ENCODE results near the gene UGT3A1. TPM values are rescaled to one million over a fixed set of nuclear protein-coding genes. Genes with fewer than 3 reads are reported as not detected.

The UGT3A1 gene
- total and polyA plus RNA-seq, 10 of the 15 experiments (the other 5 are each of a cell fraction or from before 2014, with no cell fraction given), result not detected

GRCh38 chr5:35938568-35939227 is 52.5 kb downstream of the UGT3A1 start, which contains the start of gene CAPSL:
CAPSL (minus strand) TSS chr5:35938622; CDS start chr5:35921120, 17,502 bp downstream.
- POLR2A ChIA-PET, result no interaction called here
- BruUV-seq (replicated peaks), result no TSS peak
- ATAC-seq (peak; percentile 81), DNase-seq (ENCODE audit: low read depth, low spot score) (no peak), FAIRE-seq (no peak)
- Histone ChIP-seq H3K9me3 (replicated peaks; ENCODE audit: control insufficient read depth, insufficient read depth, low read length) (no peaks in the 10 kb centered on the region), H3K4me3 (no peak within 1 kb of the TSS), H3K4me1 (ENCODE audit: control insufficient read depth, insufficient read depth, low read length) (no peaks in the 10 kb centered on the region), H3K9ac (ENCODE audit: control insufficient read depth, insufficient read depth, low read length) (no peak within 1 kb of the TSS), H3K27me3 (replicated peaks in 1 of 2; ENCODE audit: control insufficient read depth in 2 of 2, insufficient read depth in 2 of 2, low read length in 1 of 2) (no peaks in the 10 kb centered on the region; a peak in 1 of 4 replicates), H3K4me2 (ENCODE audit: control insufficient read depth, insufficient read depth) (no peak within 1 kb of the TSS), H4K20me1 (ENCODE audit: control insufficient read depth, insufficient read depth) (no peaks in the 10 kb centered on the region), H3K79me2 (ENCODE audit: control insufficient read depth, insufficient read depth, low read length) (no peaks in the 10 kb centered on the region), H3K36me3 (ENCODE audit: control insufficient read depth in 2 of 2, insufficient read depth in 2 of 2, low read length in 1 of 2) (no peaks in the 10 kb centered on the region), H3K27ac (ENCODE audit: control insufficient read depth, insufficient read depth) (no peak within 1 kb of the TSS), H2AFZ (ENCODE audit: control insufficient read depth, low read depth, low read length) (no peak within 1 kb of the TSS)
- intact Hi-C loops (cut with micrococcal nuclease; ENCODE audit: unreplicated experiment), result no loop called here
- CTCF ChIA-PET, result interaction anchor here (0.7 kb wide), 2 partner anchors 13 to 132 kb away, joined by 3 read pairs; no protein-coding TSS in a partner anchor
- RAD21 ChIA-PET (ENCODE audit: unreplicated experiment), result no interaction called here
- in situ Hi-C loops (cut with MboI), result no loop called here
- TF ChIP-seq NFYB (IDR thresholded peaks at IDR 0.05; ENCODE audit: insufficient read depth, low read depth, low read length) (0 out of 2 replicates have a peak, but pooled peaks have one; percentile 24), CEBPZ (IDR thresholded peaks at IDR 0.05; ENCODE audit: low read depth, low read length) (no peak), PBX3 (IDR thresholded peaks at IDR 0.05; ENCODE audit: insufficient replicate concordance, low read depth, low read length) (peak; percentile 83), HDAC6 (IDR thresholded peaks at IDR 0.05; ENCODE audit: unreplicated experiment) (no peak), PKNOX1 (IDR thresholded peaks at IDR 0.05) (peak; percentile 94)
- SMC1A ChIA-PET (ENCODE audit: uncharacterized antibody, unreplicated experiment), result interaction anchor here (1.2 to 1.8 kb wide), 2 partner anchors 32 to 162 kb away, joined by 3 to 5 read pairs; no protein-coding TSS in a partner anchor
- WGBS (ENCODE audit: insufficient coverage, insufficient replicate concordance, low lambda C conversion rate, missing lambda C conversion rate), result 12% methylated on average over 2 of the region's 2 CpGs
